ENCODE results near the gene SGMS1. TPM values are rescaled to one million over a fixed set of nuclear protein-coding genes. Genes with fewer than 3 reads are reported as not detected.
A peak's percentile ranks its signal among the peaks of the same experiment; 100 is the strongest.

SGMS1 gene
- total RNA-seq, 2 experiments from 2014 or later: 24.8 to 25.2 TPM

DNA sequence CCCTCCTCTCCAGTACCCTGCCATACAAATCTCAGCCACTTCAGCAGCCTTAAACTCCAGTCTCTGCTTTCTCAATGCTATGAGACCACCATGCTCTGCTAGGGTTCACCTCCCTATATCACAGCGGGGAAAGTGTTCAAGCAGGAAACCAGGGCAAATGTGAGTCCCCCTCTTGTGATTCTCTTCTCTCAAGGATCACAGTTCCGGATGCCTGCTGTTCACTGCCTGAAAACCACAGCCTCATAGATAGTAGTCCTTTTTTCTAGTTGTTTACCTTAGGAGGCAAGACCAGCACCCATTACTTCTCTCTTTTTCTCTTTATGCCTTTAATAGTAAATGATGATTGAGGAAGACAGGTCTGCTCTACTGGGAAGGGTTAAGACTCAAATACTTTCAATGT is 100.8 kb downstream of the SGMS1 start:
- H3K4me1 ChIP-seq (ENCODE audit: insufficient read depth, low read length): peaks cover 3% of the 10 kb centered on the region
- TF ChIP-seq, protein P1, sequence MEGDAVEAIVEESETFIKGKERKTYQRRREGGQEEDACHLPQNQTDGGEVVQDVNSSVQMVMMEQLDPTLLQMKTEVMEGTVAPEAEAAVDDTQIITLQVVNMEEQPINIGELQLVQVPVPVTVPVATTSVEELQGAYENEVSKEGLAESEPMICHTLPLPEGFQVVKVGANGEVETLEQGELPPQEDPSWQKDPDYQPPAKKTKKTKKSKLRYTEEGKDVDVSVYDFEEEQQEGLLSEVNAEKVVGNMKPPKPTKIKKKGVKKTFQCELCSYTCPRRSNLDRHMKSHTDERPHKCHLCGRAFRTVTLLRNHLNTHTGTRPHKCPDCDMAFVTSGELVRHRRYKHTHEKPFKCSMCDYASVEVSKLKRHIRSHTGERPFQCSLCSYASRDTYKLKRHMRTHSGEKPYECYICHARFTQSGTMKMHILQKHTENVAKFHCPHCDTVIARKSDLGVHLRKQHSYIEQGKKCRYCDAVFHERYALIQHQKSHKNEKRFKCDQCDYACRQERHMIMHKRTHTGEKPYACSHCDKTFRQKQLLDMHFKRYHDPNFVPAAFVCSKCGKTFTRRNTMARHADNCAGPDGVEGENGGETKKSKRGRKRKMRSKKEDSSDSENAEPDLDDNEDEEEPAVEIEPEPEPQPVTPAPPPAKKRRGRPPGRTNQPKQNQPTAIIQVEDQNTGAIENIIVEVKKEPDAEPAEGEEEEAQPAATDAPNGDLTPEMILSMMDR (IDR thresholded peaks at IDR 0.05): no peak
- Mint-ChIP-seq H3K4me3 (no peak overlapping the region), H3K27ac (peak overlapping the region; percentile 6), H3K9me3 (no peaks in the 10 kb centered on the region), H3K36me3 (ENCODE audit: low read depth) (peaks cover 24% of the 10 kb centered on the region), H3K27me3 (no peaks in the 10 kb centered on the region), H3K4me1 (ENCODE audit: low read depth) (peaks cover 50% of the 10 kb centered on the region)
- no peaks in the 10 kb centered on the region for H3K9me3 ChIP-seq (ENCODE audit: control insufficient read depth in 1 of 2, insufficient read depth in 1 of 2, low read length in 2 of 2)
- no peak for ATAC-seq (ENCODE audit: poor library complexity)
- no peaks in the 10 kb centered on the region for H3K27me3 ChIP-seq (ENCODE audit: control insufficient read depth in 1 of 2, insufficient read depth in 2 of 2, low read length in 2 of 2)
- peaks cover 12% of the 10 kb centered on the region for H3K36me3 ChIP-seq (ENCODE audit: insufficient read depth, low read length)
- DNase-seq: no peak
- POLR2A ChIA-PET: no interaction called here
- H3K27ac ChIP-seq (ENCODE audit: low read depth in 1 of 2, low read length in 2 of 2): no peak overlapping the region
- H3K4me3 ChIP-seq (ENCODE audit: low read length): no peak overlapping the region
- CTCF ChIA-PET: no interaction called here
- intact Hi-C loops (cut with DNase I, micrococcal nuclease): no loop called here

DNA sequence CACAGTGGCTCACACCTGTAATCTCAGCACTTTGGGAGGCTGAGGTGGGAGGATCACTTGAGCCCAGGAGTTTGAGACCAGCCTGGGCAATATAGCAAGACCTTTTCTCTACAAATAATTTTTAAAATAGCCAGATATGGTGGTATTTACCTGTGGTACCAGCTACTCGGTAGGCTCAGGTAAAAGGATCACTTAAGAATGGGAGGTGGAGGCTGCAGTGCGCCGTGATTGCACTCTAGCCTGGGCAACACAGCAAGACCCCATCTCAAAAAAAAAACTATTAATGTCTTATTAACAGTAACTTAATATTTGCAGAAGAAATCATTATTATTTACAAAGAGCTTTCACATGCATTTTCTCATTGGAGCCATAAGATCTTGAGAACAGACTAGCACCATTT is 103.6 kb downstream of the SGMS1 start:
- no peak overlapping the region for H3K27ac Mint-ChIP-seq
- no peak for ATAC-seq (ENCODE audit: poor library complexity)
- Histone ChIP-seq H3K27me3 (ENCODE audit: control insufficient read depth in 1 of 2, insufficient read depth in 2 of 2, low read length in 2 of 2) (no peaks in the 10 kb centered on the region), H3K4me3 (ENCODE audit: low read length) (no peak overlapping the region), H3K27ac (ENCODE audit: low read depth in 1 of 2, low read length in 2 of 2) (no peak overlapping the region), H3K4me1 (ENCODE audit: insufficient read depth, low read length) (peaks cover 3% of the 10 kb centered on the region), H3K9me3 (ENCODE audit: control insufficient read depth in 1 of 2, insufficient read depth in 1 of 2, low read length in 2 of 2) (no peaks in the 10 kb centered on the region), H3K36me3 (ENCODE audit: insufficient read depth, low read length) (peaks cover 12% of the 10 kb centered on the region)
- no peak for DNase-seq
- CTCF ChIA-PET: no interaction called here
- peaks cover 54% of the 10 kb centered on the region for H3K4me1 Mint-ChIP-seq (ENCODE audit: low read depth)
- intact Hi-C loops (cut with DNase I, micrococcal nuclease): no loop called here
- H3K27me3 Mint-ChIP-seq: no peaks in the 10 kb centered on the region
- no peak overlapping the region for H3K4me3 Mint-ChIP-seq
- peaks cover 37% of the 10 kb centered on the region for H3K36me3 Mint-ChIP-seq (ENCODE audit: low read depth)
- H3K9me3 Mint-ChIP-seq: no peaks in the 10 kb centered on the region
- POLR2A ChIA-PET: no interaction called here
- TF ChIP-seq, protein P1 (IDR thresholded peaks at IDR 0.05): no peak

- intact Hi-C loops (cut with DNase I, micrococcal nuclease): no loop called here
- Histone ChIP-seq H3K9me3 (ENCODE audit: control insufficient read depth in 1 of 2, insufficient read depth in 1 of 2, low read length in 2 of 2) (no peaks in the 10 kb centered on the region), H3K36me3 (ENCODE audit: insufficient read depth, low read length) (peaks cover 12% of the 10 kb centered on the region), H3K27me3 (ENCODE audit: control insufficient read depth in 1 of 2, insufficient read depth in 2 of 2, low read length in 2 of 2) (no peaks in the 10 kb centered on the region), H3K4me3 (ENCODE audit: low read length) (no peak overlapping the region), H3K4me1 (ENCODE audit: insufficient read depth, low read length) (peaks cover 8% of the 10 kb centered on the region), H3K27ac (ENCODE audit: low read depth in 1 of 2, low read length in 2 of 2) (no peak overlapping the region)
- no peak overlapping the region for H3K4me3 Mint-ChIP-seq
- no peaks in the 10 kb centered on the region for H3K9me3 Mint-ChIP-seq
- no peak overlapping the region for H3K27ac Mint-ChIP-seq
- TF ChIP-seq, protein P1 (IDR thresholded peaks at IDR 0.05): no peak
- ATAC-seq (ENCODE audit: poor library complexity) (no peak), DNase-seq (no peak)
- ChIA-PET CTCF (no interaction called here), POLR2A (interaction anchor here (0.7 kb wide), 1 partner anchor 1078 kb away, joined by 3 read pairs; no protein-coding TSS in a partner anchor)
- H3K27me3 Mint-ChIP-seq: no peaks in the 10 kb centered on the region
- H3K4me1 Mint-ChIP-seq (ENCODE audit: low read depth): peaks cover 55% of the 10 kb centered on the region
- peaks cover 37% of the 10 kb centered on the region for H3K36me3 Mint-ChIP-seq (ENCODE audit: low read depth)
Measured at GRCh38 chr10:50517626-50518025, 106.1 kb downstream of the SGMS1 start.

Measured in CD4-positive, alpha-beta T cell (primary cell).